ENCODE measurements around the gene CDK7. TPM values are rescaled to one million over a fixed set of nuclear protein-coding genes. Genes with fewer than 3 reads are reported as not detected.

The CDK7 gene
- total and polyA plus RNA-seq, 9 of the 15 experiments (the other 6 are each of a cell fraction or from before 2014, with no cell fraction given): 41.7 to 143 (median 65.3) TPM

DNA sequence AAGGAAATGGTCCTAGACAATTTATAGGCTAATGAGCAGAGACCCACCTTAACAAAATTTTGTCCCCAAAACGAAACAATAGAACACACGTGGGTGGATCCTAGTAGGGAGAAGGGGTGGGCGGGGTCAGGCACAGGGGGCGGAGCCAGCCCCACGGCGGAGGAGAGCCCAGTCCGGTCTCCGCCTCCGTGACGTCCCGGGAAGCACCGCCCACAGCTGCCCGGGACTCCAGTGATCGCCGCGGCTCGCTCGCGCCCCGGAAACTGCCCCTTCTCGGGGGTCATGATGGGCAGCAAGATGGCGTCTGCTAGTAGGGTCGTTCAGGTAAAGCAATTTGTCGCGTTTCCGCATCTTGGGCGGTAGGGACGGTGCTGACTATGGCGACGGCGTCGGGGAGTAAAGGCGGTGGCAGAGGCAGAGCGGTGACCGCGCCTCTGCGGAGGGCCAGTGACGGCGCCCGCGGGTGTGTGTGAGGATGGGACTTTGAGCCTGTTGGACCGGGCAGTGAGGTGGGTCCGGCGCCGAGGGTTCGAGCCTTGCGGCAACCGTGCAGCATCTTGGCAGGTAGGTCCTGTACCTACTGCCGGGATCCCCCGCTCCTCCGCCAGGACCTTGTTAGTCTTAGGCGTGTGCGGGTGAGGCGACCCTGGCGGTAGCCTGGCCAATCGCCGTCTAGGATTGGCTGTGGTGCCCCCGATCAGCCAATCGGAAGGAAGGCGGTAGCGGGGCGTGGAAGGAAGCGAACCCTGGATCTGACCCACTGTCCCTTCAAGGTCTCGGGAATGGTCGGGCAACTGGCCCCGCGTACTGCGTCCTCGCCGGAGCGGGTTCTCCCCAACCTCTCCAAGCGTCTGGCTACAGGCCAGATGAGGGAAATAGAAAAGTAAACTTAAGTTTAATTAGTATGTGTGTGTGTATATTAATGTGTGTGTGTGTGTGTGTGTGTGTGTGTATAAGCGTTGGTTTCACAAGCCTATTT lies 16.8 kb upstream of the CDK7 start (continued):
- TF ChIP-seq E4F1 (CRISPR knock-in tag; IDR thresholded peaks at IDR 0.05; ENCODE audit: borderline replicate concordance) (no peak), RBM17 (IDR thresholded peaks at IDR 0.05; ENCODE audit: borderline replicate concordance, low read depth, low read length) (no peak), CBX5 (IDR thresholded peaks at IDR 0.05; ENCODE audit: borderline replicate concordance, low read depth) (no peak), HDAC1 (IDR thresholded peaks at IDR 0.05) (peak in 1 of 2 experiments; percentile 89; a peak in 2 of 4 replicates), TCFL5 (CRISPR knock-in tag; conservative IDR thresholded peaks at IDR 0.05) (no peak), ZNF655 (CRISPR knock-in tag; IDR thresholded peaks at IDR 0.05) (no peak), CREB3L1 (IDR thresholded peaks at IDR 0.05; ENCODE audit: borderline replicate concordance, low read depth) (0 out of 2 replicates have a peak, but pooled peaks have one; percentile 29), SLC30A9 (CRISPR knock-in tag; IDR thresholded peaks at IDR 0.05) (no peak), GMEB1 (CRISPR knock-in tag; IDR thresholded peaks at IDR 0.05) (no peak), ZNF224 (CRISPR knock-in tag; IDR thresholded peaks at IDR 0.05) (no peak), RHOXF2B (CRISPR knock-in tag; conservative IDR thresholded peaks at IDR 0.05) (no peak), ZNF766 (CRISPR knock-in tag; conservative IDR thresholded peaks at IDR 0.05) (no peak), ZNF740 (CRISPR knock-in tag; IDR thresholded peaks at IDR 0.05) (no peak), ZNF740 (tag; IDR thresholded peaks at IDR 0.05) (no peak), LEF1 (IDR thresholded peaks at IDR 0.05) (no peak), CHCHD3 (CRISPR knock-in tag; IDR thresholded peaks at IDR 0.05) (no peak), KHSRP (IDR thresholded peaks at IDR 0.05) (no peak), CCNT2 (IDR thresholded peaks at IDR 0.05; ENCODE audit: borderline replicate concordance, extremely low read depth, insufficient read length, low read depth, low read length) (peak; percentile 20), RUNX1 (IDR thresholded peaks at IDR 0.05; ENCODE audit: low read depth) (no peak; the same call in 1 of the 2 replicates)

Data from K562 (cell line).